Fibroblast of pulmonary artery (primary cell): ENCODE measurements around the gene NPY5R.

Source experiments
- DNase-seq: peaks from one replicate; pipeline ENCODE4 v3.0.0-alpha.2; 2010; ENCODE audit warnings: low read depth
- H3K4me3 ChIP-seq: replicated peaks from 2 replicates; pipeline ENCODE4 v1.5.1; 2011; ENCODE audit warnings: low read depth, mild to moderate bottlenecking, control low read depth, low read length, moderate library complexity
- TF ChIP-seq, protein P1 (sequence below): IDR thresholded peaks from 2 replicates; pipeline ENCODE4 v1.5.1; 2011; ENCODE audit warnings: mild to moderate bottlenecking, control low read depth, low read length, inconsistent platforms; ENCODE audit errors: missing control alignments

The NPY5R gene

DNA sequence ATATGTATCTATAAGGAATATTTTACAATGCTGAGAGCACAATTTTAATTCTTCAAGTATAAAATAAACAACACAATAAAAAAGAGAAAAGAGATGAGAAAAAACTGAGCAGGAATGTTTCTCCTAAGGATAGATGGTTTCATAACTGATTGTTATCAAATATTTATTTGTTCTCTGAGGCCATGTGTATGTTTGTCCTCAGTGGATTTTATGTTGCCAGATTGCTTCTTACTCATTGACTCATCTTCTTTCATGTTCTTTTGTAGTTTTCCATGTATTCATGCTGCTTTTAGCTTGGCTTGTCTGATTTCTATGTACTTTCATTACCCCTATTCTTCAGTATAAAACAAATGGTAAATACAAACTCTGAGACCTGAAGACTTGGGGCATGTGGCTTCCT, 41.2 kb downstream of the NPY5R start:
- no peak for DNase-seq
- TF ChIP-seq, protein P1, sequence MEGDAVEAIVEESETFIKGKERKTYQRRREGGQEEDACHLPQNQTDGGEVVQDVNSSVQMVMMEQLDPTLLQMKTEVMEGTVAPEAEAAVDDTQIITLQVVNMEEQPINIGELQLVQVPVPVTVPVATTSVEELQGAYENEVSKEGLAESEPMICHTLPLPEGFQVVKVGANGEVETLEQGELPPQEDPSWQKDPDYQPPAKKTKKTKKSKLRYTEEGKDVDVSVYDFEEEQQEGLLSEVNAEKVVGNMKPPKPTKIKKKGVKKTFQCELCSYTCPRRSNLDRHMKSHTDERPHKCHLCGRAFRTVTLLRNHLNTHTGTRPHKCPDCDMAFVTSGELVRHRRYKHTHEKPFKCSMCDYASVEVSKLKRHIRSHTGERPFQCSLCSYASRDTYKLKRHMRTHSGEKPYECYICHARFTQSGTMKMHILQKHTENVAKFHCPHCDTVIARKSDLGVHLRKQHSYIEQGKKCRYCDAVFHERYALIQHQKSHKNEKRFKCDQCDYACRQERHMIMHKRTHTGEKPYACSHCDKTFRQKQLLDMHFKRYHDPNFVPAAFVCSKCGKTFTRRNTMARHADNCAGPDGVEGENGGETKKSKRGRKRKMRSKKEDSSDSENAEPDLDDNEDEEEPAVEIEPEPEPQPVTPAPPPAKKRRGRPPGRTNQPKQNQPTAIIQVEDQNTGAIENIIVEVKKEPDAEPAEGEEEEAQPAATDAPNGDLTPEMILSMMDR: no peak

DNA sequence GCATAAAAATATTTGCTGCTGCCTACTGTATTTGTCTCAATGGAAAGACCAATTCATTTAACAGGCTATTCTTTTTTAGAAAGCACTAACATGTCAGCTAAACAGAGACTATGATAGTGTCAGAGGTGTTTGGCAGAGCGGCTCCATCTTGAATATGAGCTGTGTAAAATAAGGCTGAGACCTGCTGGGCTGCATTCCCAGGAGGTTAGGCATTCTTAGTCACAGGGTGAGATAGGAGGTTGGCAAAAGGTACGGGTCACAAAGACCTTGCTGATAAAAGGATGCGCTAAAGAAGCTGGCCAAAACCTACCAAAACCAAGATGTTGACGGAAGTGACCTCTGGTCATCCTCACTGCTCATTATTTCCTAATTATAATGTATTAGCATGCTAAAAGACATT, 41.8 kb downstream of the NPY5R start:
- DNase-seq: no peak
- H3K4me3 ChIP-seq: no peak overlapping the region
- TF ChIP-seq, protein P1: no peak

More for the DNA sequence above, 41.2 kb downstream of the NPY5R start:
- no peak overlapping the region for H3K4me3 ChIP-seq

DNA sequence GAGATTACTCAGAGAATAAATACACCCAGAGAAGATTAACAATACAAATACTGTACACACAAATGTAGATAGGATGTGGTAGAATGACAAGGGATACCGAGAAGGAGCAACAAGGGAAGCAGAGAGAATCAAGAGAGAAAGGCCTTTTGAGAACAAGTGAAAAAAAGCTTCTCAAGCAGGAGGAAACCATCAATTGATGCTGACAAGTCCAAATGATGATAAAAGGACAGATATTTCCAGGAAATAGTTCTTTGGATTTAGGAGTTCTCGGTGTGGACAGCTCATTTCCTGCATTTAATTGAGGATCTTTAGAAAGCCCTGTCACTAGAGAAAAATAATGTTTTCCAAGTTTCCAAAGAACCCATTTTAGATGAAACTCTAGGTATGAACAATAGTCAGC, 48.1 kb downstream of the NPY5R start:
- no peak overlapping the region for H3K4me3 ChIP-seq
- peak; percentile 51 for DNase-seq
- TF ChIP-seq, protein P1: no peak

DNA sequence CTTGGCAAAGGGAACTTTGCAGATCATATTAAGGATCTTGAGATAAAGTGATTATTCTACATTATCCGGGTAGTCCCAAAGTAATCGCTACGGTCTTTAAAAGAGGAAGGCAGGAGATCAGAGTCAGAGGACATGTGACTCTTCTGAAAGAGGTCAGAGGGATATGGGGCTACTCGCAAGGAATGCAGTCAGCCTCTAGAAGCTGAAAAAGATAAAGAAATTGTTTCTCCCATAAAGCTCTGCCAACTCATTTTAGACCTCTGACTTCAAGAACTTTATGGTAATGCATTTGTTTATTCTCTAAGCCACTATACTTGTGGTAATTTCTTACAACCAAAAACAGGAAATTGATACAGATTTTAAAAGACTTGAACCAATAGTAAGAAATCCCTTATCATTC, 48.6 kb downstream of the NPY5R start:
- no peak overlapping the region for H3K4me3 ChIP-seq
- TF ChIP-seq, protein P1: no peak
- DNase-seq: peak; percentile 50

DNA sequence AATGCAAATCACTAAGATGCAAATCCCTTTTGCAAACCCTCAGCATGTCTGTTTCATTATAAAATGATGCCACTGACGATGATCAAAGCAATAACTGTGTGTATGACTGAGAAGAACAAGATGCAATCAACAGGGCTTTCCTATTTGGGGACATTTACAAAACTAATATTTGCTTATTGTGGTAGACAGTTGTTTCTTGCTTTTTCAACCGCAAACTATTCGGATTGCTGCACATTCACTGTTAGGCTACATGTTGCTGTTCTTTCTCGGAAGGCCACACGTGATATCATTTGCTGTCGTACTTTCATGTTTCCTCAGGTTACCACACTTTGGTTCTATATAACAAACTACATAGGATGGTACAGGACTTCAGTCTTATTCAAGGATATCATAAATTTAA, 49.8 kb downstream of the NPY5R start:
- no peak for DNase-seq
- TF ChIP-seq, protein P1: no peak
- H3K4me3 ChIP-seq: no peak overlapping the region

DNA sequence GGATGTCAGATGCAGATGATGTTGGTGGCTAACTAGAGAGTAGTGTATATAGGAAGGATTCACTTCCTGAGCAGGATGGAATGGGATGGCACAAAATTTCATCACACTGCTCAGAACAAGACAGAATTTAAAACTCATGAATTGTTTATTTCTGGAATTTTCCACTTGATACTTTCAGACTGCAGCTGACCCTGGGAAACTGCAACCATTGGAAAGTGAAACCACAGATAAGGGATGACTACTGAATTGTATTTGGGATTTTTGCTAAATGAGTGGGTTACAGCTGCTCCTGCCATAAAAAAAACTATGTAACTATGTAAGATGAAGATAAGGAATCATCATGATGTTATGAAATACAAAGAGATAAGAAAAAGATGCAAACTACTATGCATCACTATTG, 51.4 kb downstream of the NPY5R start:
- TF ChIP-seq, protein P1: no peak
- no peak overlapping the region for H3K4me3 ChIP-seq
- peak; percentile 79 for DNase-seq

DNA sequence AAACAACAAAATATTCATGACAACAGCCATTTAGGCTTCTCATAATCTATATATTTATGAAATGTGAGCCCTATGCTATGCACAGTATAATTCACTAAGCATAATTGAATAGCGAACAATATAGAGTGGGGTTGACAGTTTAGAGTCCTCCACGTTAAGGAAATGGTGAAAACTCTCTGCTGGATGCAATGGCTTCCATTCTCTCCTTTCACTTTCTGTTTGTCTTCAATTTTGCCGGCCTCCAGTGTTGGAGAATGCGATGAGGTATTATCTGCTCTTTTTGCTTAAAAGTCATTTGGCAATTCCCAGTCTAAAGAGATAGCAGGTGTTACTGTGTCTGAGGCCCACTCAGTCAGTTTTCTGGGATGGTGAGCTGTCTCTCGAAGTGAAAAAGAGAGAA, 52.1 kb downstream of the NPY5R start:
- no peak for DNase-seq
- TF ChIP-seq, protein P1: no peak
- peak overlapping the region; percentile 34 for H3K4me3 ChIP-seq
